HFFc6 (cell line): ENCODE measurements around the gene TBC1D1. TPM values are rescaled to one million over a fixed set of nuclear protein-coding genes. Genes with fewer than 3 reads are reported as not detected.

Experiments used
- DNase-seq: peaks from one replicate; pipeline ENCODE4 v3.0.0-alpha.2; 2018
- H3K27ac Mint-ChIP-seq: 2 replicates; pipeline ENCODE4 v1.8.0; 2020; ENCODE audit warnings: mild to moderate bottlenecking, mixed read lengths
- H3K27me3 Mint-ChIP-seq: 2 replicates; pipeline ENCODE4 v1.8.0; 2021; ENCODE audit warnings: mild to moderate bottlenecking, moderate library complexity, mixed read lengths; ENCODE audit not compliant: insufficient read depth
- H3K36me3 Mint-ChIP-seq: 2 replicates; pipeline ENCODE4 v1.8.0; 2021; ENCODE audit warnings: low read depth, mixed read lengths
- H3K4me1 Mint-ChIP-seq: 2 replicates; pipeline ENCODE4 v1.8.0; 2020; ENCODE audit warnings: low read depth, mixed read lengths
- H3K4me3 Mint-ChIP-seq: 2 replicates; pipeline ENCODE4 v1.8.0; 2020; ENCODE audit warnings: mild to moderate bottlenecking, moderate library complexity, mixed read lengths
- H3K9me3 Mint-ChIP-seq: 2 replicates; pipeline ENCODE4 v1.8.0; 2020; ENCODE audit warnings: mild to moderate bottlenecking, mixed read lengths
- CTCF ChIP-seq: fragments of 200-600 bp; sonication (generic); IDR thresholded peaks from 2 replicates; pipeline ENCODE4 v1.5.0; 2021; ENCODE audit warnings: antibody characterized with exemption, mild to moderate bottlenecking
- total RNA-seq, 6 experiments: library from RNA; stranded (reverse); fragmentation: NEBNext Ultra II Directional; extraction: Animal tissue kit (Norgen Biotek cat#: 25700); gene quantifications; 2 replicates in 1 of 6; 3 replicates in 5 of 6; pipeline ENCODE4 v1.2.3, GENCODE V29; 2021

Gene TBC1D1
- total RNA-seq, 6 experiments from 2014 or later = 78.5 to 126 (median 112) TPM

- H3K27me3 Mint-ChIP-seq = peaks cover 19% of the 10 kb centered on the region
- H3K36me3 Mint-ChIP-seq = no peaks in the 10 kb centered on the region
- no peak for TF ChIP-seq CTCF
- peaks cover 3% of the 10 kb centered on the region for H3K4me1 Mint-ChIP-seq
- no peaks in the 10 kb centered on the region; the same call in 1 of the 2 replicates for H3K9me3 Mint-ChIP-seq
- H3K27ac Mint-ChIP-seq = no peak overlapping the region
- no peak overlapping the region for H3K4me3 Mint-ChIP-seq
- no peak for DNase-seq
These were observed 46.1 kb downstream of the TBC1D1 start for GRCh38 chr4:37936889-37937498.

GRCh38 chr4:37938208-37938607 is 47.3 kb downstream of the TBC1D1 start:
- H3K27me3 Mint-ChIP-seq = peaks cover 26% of the 10 kb centered on the region
- no peaks in the 10 kb centered on the region for H3K36me3 Mint-ChIP-seq
- no peak overlapping the region for H3K4me3 Mint-ChIP-seq
- no peak overlapping the region for H3K27ac Mint-ChIP-seq
- no peaks in the 10 kb centered on the region; the same call in 1 of the 2 replicates for H3K9me3 Mint-ChIP-seq
- no peaks in the 10 kb centered on the region for H3K4me1 Mint-ChIP-seq
- TF ChIP-seq CTCF = no peak
- DNase-seq = no peak

GRCh38 chr4:37946503-37947179 is 55.8 kb downstream of the TBC1D1 start:
- peaks cover 6% of the 10 kb centered on the region; the same call in 1 of the 2 replicates for H3K4me1 Mint-ChIP-seq
- no peak for DNase-seq
- H3K36me3 Mint-ChIP-seq = no peaks in the 10 kb centered on the region
- TF ChIP-seq CTCF = no peak
- peaks cover 22% of the 10 kb centered on the region for H3K27me3 Mint-ChIP-seq
- no peak overlapping the region for H3K27ac Mint-ChIP-seq
- H3K4me3 Mint-ChIP-seq = no peak overlapping the region
- H3K9me3 Mint-ChIP-seq = no peaks in the 10 kb centered on the region

GRCh38 chr4:37948542-37948941 is 57.7 kb downstream of the TBC1D1 start:
- Mint-ChIP-seq H3K27me3 (peaks cover 11% of the 10 kb centered on the region), H3K9me3 (no peaks in the 10 kb centered on the region), H3K4me3 (no peak overlapping the region), H3K36me3 (no peaks in the 10 kb centered on the region), H3K27ac (no peak overlapping the region), H3K4me1 (peaks cover 9% of the 10 kb centered on the region)
- no peak for TF ChIP-seq CTCF
- no peak for DNase-seq

GRCh38 chr4:37949636-37950426 is 58.9 kb downstream of the TBC1D1 start:
- peaks cover 4% of the 10 kb centered on the region; the same call in 1 of the 2 replicates for H3K9me3 Mint-ChIP-seq
- H3K27ac Mint-ChIP-seq = no peak overlapping the region

More at GRCh38 chr4:37949636-37950426, 58.9 kb downstream of the TBC1D1 start:
- Mint-ChIP-seq H3K36me3 (peaks cover 5% of the 10 kb centered on the region; the same call in 1 of the 2 replicates), H3K4me3 (no peak overlapping the region), H3K27me3 (peaks cover 15% of the 10 kb centered on the region), H3K4me1 (peaks cover 17% of the 10 kb centered on the region)
- no peak for TF ChIP-seq CTCF
- DNase-seq = no peak
